Activated naive CD8-positive, alpha-beta T cell treated with anti-CD3 and anti-CD28 coated beads for 36 hours (primary cell): Measurements from ENCODE around the gene PCBP4. TPM values are rescaled to one million over a fixed set of nuclear protein-coding genes. Genes with fewer than 3 reads are reported as not detected.
A peak's percentile ranks its signal among the peaks of the same experiment; 100 is the strongest.

Experiments used
- DNase-seq: peaks from one replicate; pipeline ENCODE4 v3.0.0; 2021
- H3K27ac Mint-ChIP-seq: one replicate; pipeline ENCODE4 v1.8.0; 2022; ENCODE audit warnings: mild to moderate bottlenecking, moderate library complexity, mixed read lengths
- H3K27me3 Mint-ChIP-seq: one replicate; pipeline ENCODE4 v1.8.0; 2022; ENCODE audit warnings: mild to moderate bottlenecking, mixed read lengths
- H3K36me3 Mint-ChIP-seq: one replicate; pipeline ENCODE4 v1.8.0; 2021; ENCODE audit warnings: mild to moderate bottlenecking, mixed read lengths
- H3K4me1 Mint-ChIP-seq: one replicate; pipeline ENCODE4 v1.8.0; 2021; ENCODE audit warnings: mixed read lengths
- H3K4me3 Mint-ChIP-seq: one replicate; pipeline ENCODE4 v1.8.0; 2022; ENCODE audit warnings: mild to moderate bottlenecking, moderate library complexity, mixed read lengths
- H3K9me3 Mint-ChIP-seq: one replicate; pipeline ENCODE4 v1.8.0; 2022; ENCODE audit warnings: mixed read lengths
- total RNA-seq, 2 experiments: library from RNA; stranded (reverse); gene quantifications; one replicate each; pipeline ENCODE4 v1.2.3, GENCODE V29; 2021

Gene PCBP4
- total RNA-seq, 2 experiments from 2014 or later = 4.5 to 5.6 TPM

DNA sequence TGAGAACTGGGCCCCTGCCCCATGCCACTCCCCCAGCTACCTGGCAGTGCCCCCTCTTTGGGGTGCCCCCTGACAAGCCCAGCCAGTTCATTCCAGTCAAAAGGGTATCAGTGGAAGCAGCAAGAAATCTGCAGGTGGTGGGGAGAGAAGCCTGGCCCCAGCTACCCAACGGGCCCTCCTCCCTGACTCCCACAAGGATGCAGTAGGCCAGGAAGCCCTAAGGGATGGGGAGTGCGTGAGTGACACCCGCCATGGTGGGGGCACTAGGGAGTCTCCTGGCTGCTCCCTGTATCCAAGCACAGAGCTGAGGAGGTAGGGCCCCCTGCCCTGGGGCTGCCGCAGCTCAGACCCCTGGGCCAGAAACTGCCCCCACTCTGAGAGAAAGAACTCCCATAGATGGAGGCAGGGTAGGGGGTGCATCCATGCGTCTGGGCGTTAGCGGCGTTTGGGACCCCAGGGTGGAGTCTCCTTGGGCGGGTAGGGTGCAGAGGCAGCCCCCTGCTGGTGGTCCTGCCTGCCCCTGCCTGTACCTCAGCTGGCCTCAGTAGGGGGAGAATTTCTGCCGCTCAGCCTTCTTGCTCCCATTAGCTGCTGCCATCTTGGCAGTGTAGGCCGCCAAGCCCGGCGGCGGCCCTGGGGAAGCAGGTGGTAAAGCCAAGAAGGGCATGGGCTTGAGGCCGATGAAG lies 9.6 kb downstream of the PCBP4 start:
- Mint-ChIP-seq H3K36me3 (no peaks in the 10 kb centered on the region), H3K4me3 (no peak overlapping the region), H3K4me1 (no peaks in the 10 kb centered on the region), H3K27me3 (peaks cover 33% of the 10 kb centered on the region), H3K9me3 (no peaks in the 10 kb centered on the region), H3K27ac (no peak overlapping the region)
- DNase-seq = no peak

DNA sequence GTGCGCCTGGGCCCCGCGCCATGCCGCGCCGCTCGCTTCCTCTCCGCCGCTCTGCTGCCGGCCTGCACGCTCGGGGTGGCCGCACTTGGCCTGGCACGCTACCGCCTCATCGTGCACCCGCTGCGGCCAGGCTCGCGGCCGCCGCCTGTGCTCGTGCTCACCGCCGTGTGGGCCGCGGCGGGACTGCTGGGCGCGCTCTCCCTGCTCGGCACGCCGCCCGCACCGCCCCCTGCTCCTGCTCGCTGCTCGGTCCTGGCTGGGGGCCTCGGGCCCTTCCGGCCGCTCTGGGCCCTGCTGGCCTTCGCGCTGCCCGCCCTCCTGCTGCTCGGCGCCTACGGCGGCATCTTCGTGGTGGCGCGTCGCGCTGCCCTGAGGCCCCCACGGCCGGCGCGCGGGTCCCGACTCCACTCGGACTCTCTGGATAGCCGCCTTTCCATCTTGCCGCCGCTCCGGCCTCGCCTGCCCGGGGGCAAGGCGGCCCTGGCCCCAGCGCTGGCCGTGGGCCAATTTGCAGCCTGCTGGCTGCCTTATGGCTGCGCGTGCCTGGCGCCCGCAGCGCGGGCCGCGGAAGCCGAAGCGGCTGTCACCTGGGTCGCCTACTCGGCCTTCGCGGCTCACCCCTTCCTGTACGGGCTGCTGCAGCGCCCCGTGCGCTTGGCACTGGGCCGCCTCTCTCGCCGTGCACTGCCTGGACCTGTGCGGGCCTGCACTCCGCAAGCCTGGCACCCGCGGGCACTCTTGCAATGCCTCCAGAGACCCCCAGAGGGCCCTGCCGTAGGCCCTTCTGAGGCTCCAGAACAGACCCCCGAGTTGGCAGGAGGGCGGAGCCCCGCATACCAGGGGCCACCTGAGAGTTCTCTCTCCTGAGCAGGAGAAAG lies 11.1 kb downstream of the PCBP4 start:
- Mint-ChIP-seq H3K36me3 (no peaks in the 10 kb centered on the region), H3K27me3 (peaks cover 33% of the 10 kb centered on the region), H3K27ac (no peak overlapping the region), H3K9me3 (no peaks in the 10 kb centered on the region), H3K4me1 (no peaks in the 10 kb centered on the region), H3K4me3 (peak overlapping the region; percentile 33)
- DNase-seq = peak; percentile 48

DNA sequence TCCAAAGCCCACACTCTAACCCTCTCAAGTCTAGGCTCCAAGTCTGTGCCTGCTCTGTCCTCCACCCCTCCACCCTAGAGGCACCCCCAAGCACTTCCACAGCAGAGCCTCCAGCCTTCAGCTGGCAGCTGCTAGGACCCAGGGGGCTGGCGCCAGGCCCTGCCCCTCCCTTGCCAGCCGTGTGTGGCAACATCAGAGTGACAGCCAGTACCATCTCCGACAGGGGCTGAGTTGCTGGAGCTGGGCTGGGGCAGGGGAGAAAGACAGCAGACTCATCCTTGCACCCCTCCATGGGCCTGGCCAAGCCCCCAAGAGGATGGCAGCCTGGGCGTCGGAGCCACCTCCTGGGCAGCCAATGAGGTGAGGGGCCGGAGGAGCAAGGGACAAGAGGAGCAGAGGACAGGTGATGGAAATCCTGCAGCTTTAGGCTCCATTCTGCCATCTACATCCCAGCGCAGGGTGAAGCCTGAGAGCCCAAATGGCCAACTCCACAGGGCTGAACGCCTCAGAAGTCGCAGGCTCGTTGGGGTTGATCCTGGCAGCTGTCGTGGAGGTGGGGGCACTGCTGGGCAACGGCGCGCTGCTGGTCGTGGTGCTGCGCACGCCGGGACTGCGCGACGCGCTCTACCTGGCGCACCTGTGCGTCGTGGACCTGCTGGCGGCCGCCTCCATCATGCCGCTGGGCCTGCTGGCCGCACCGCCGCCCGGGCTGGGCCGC lies 11.9 kb downstream of the PCBP4 start, which contains the start of gene GPR62:
TSS of gene GPR62 (plus strand) at position 207 of the 718 bp plus-strand sequence. CDS start at position 479, 272 bp downstream.
- Mint-ChIP-seq H3K27ac (no peak within 1 kb of the TSS), H3K4me3 (no peak within 1 kb of the TSS), H3K9me3 (no peaks in the 10 kb centered on the region), H3K36me3 (no peaks in the 10 kb centered on the region), H3K27me3 (peaks cover 33% of the 10 kb centered on the region), H3K4me1 (no peaks in the 10 kb centered on the region)
- no peak for DNase-seq

DNA sequence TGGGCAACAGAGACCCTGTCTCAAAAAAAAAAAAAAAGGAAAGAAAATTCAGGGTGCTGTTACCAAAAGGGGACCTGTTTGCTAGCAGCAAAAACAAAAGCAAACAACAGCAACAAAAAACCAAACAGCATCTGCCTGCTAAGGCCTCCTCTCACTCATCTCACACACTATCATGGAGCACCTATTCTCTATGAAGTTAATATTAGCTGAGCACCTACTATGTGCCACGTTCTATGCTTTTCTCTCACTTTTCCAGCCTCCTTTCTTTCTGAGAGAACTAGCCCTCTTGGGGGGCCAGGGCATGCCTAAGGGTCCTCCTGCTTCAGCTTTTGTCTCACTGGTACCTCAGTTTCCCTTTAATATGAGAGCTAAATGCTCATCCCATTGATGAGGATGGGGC lies 12.5 kb downstream of the PCBP4 start:
- no peak for DNase-seq
- Mint-ChIP-seq H3K36me3 (no peaks in the 10 kb centered on the region), H3K9me3 (no peaks in the 10 kb centered on the region), H3K4me3 (no peak overlapping the region), H3K27me3 (peaks cover 33% of the 10 kb centered on the region), H3K27ac (no peak overlapping the region), H3K4me1 (no peaks in the 10 kb centered on the region)

DNA sequence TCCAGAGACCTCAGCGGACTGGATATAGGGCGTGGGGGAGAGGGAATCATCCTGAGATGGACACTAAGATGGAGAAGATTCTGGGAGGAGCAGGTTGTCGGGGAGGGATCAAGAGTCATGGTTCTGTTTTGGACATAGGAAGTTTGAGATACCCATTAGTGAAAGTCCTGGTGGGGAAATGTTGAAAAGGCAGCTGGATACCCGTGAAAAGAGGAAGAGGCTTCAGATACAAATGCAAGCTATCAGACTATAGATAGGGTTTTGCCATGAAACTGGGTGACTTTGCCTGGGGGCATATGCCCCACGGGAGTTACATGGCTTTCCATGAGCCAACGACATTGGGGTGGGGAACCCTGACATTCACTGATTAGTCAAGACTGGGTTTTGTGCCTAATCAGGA lies 13.1 kb downstream of the PCBP4 start:
- no peak for DNase-seq
- H3K27ac Mint-ChIP-seq = no peak overlapping the region
- H3K27me3 Mint-ChIP-seq = peaks cover 33% of the 10 kb centered on the region
- H3K36me3 Mint-ChIP-seq = no peaks in the 10 kb centered on the region
- H3K4me1 Mint-ChIP-seq = no peaks in the 10 kb centered on the region
- no peaks in the 10 kb centered on the region for H3K9me3 Mint-ChIP-seq
- no peak overlapping the region for H3K4me3 Mint-ChIP-seq

DNA sequence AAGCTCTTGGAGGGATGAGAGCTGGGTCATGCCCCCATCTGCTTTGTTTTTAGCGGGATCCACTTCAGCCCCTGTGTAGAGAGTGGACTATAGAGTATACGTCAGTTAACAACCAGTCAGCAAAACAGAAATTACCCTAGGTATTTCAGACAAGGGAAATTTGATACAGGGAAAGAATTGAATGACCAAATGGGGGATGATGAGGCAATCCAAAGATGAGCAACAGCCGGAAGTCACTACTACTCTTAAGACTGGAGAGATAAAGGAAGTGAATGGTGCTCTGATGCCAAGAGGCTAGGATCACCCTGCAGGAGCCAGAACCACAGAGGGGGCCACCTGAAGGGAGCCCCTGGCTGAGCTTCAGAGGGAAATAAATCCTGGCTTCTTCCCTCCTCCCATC lies 13.8 kb downstream of the PCBP4 start:
- Mint-ChIP-seq H3K9me3 (no peaks in the 10 kb centered on the region), H3K27me3 (peaks cover 33% of the 10 kb centered on the region), H3K4me1 (no peaks in the 10 kb centered on the region), H3K4me3 (no peak overlapping the region), H3K36me3 (no peaks in the 10 kb centered on the region), H3K27ac (no peak overlapping the region)
- no peak for DNase-seq

DNA sequence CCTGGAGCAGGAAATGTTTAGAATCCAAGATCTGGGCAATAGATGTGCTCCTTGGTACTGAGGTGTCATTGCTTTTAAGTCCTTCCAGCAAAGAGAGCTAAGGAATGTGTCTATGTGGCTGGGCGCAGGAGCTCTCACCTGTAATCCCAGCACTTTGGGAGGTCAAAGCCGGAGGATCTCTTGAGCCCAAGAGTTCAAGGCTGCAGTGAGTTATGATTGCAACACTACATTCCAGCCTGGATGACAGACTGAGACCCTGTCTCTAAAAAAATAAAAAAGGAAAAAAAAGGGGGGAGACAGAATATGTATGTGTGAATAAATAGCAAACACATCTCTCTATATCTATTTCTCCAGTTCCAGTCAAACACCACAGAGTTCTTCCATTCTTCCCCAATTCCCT lies 16.4 kb downstream of the PCBP4 start:
- Mint-ChIP-seq H3K27ac (no peak overlapping the region), H3K27me3 (peaks cover 27% of the 10 kb centered on the region), H3K9me3 (no peaks in the 10 kb centered on the region), H3K36me3 (no peaks in the 10 kb centered on the region), H3K4me1 (no peaks in the 10 kb centered on the region), H3K4me3 (no peak overlapping the region)
- no peak for DNase-seq

DNA sequence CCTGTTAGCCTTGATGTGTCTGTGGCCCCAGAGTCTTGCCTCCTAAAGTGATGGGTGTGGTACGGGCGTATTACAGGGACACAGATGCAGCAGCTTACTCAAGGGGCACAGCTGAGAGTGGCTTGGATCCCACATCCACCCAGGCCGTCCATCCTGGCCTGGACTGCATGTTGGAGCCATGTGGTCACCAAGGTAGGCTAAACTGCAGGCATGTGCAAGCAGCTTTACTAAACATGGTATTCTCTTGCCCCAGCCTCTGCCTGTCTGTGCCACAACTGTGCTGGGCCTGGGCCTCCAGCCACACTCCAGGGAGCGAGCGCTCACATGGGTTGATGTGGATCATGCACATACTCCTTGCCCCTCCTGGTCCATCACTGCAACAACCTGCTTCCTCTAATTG lies 18.1 kb downstream of the PCBP4 start:
- Mint-ChIP-seq H3K36me3 (no peaks in the 10 kb centered on the region), H3K27ac (no peak overlapping the region), H3K9me3 (no peaks in the 10 kb centered on the region), H3K4me1 (no peaks in the 10 kb centered on the region), H3K27me3 (peaks cover 13% of the 10 kb centered on the region), H3K4me3 (no peak overlapping the region)
- DNase-seq = no peak

DNA sequence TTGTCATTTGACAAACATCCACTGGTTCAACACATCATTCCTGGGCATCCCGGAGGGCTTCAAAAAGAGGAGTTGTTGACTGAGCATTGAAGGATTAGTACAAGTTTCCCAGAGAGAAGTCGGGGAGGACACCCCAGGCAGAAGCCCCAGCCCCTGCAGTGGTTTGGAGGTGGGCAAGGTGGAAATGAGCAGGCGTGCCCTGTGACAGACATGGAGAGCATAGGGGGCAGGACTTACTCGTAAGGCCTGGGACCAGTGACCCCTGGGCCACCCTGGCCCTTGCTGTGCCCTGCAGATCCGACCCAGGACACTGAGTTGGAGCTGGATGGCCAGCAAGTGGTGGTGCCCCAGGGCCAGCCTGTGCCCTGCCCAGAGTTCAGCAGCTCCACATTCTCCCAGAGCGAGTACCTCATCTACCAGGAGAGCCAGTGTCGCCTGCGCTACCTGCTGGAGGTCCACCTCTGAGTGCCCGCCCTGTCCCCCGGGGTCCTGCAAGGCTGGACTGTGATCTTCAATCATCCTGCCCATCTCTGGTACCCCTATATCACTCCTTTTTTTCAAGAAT lies 19.2 kb downstream of the PCBP4 start:
- Mint-ChIP-seq H3K36me3 (no peaks in the 10 kb centered on the region), H3K27me3 (peaks cover 3% of the 10 kb centered on the region), H3K4me1 (peaks cover under 1% of the 10 kb centered on the region), H3K27ac (no peak overlapping the region), H3K9me3 (no peaks in the 10 kb centered on the region), H3K4me3 (no peak overlapping the region)
- DNase-seq = no peak

DNA sequence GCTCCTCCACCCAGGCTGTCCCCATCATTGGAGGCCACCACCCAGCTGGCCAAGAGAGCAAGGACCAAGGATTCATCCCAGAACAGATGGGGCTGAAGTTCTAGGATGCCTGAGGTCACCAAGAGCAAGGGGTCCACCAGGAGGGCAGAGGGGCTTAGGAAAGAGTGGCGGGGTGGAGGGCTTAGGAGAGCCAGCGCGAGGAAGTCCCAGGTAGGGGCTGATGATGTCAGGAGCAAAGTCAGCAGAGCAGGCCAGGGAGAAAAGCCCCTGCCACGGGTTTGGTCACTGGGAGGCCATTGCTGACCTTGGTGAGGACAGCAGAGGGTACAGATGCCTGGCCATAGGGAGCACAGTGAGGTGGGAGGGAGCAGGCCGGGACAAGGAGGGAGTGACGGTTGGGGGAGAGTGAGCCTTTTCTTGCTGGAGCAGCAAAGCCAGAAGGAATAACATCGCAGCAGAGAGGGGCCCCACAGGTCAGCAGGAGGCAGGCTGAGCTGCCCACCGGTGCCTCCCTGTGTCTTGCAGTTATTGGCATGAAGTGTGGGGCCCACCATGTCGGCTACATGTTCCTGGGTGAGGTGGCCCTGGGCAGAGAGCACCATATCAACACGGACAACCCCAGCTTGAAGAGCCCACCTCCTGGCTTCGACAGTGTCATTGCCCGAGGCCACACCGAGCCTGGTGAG lies 19.9 kb downstream of the PCBP4 start:
- Mint-ChIP-seq H3K36me3 (peaks cover 2% of the 10 kb centered on the region), H3K4me1 (peaks cover 3% of the 10 kb centered on the region), H3K9me3 (no peaks in the 10 kb centered on the region), H3K27me3 (no peaks in the 10 kb centered on the region), H3K4me3 (no peak overlapping the region), H3K27ac (no peak overlapping the region)
- no peak for DNase-seq

DNA sequence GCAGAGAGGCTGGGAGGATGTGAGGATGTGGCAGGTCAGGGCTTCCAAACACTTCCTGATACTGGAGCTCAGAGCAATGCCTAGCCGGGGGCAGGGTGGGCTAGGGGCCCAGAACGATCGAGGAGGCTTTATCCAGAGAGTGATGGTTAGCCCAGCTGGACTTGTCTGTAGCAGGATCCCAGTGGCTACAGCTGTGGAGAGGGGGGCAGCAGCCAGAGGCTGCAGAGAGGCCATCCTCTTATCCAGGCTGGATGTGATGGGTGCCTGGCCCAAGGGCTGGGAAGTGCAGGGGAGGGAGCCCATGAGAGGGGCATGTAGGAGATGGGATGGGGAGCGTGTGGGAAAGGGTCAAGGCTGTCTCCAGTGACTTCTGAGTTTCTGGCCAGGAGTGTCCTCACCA lies 20.5 kb downstream of the PCBP4 start:
- Mint-ChIP-seq H3K4me3 (no peak overlapping the region), H3K27ac (no peak overlapping the region), H3K27me3 (no peaks in the 10 kb centered on the region), H3K36me3 (peaks cover 2% of the 10 kb centered on the region), H3K9me3 (no peaks in the 10 kb centered on the region), H3K4me1 (peaks cover 3% of the 10 kb centered on the region)
- DNase-seq = no peak

DNA sequence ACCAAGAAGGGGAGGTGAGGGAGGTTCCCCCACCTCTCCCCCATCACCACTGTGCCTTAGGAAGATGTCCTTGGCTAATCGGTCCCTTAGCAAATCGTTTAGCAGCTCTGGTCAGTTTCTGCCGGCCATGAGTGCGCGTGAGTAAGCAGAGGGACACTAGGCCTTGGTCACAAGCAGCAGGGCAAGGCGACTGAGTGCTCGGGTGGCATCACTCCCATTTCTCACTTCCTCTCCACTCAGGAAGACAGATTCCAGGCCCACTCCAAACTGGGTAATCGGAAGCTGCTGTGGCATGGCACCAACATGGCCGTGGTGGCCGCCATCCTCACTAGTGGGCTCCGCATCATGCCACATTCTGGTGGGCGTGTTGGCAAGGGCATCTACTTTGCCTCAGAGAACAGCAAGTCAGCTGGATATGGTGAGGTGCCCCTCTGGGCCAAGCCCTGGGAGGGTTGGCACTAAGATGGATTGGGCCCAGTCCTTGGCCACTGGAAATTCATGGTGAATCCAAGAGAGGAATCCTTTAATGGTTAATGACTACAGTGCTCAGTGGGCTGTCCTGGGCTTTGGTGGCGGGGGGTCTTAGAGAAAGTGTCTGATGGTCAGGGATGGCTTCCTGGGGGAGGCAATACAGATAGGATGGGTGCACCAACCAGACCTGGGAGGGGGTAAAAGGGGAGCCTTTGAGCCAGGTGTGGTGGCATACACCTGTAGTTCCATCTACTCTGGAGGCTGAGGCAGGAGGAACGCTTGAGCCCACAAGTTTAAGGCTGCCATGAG lies 21.1 kb downstream of the PCBP4 start:
- Mint-ChIP-seq H3K9me3 (no peaks in the 10 kb centered on the region), H3K27ac (no peak overlapping the region), H3K4me1 (peaks cover 5% of the 10 kb centered on the region), H3K36me3 (peaks cover 2% of the 10 kb centered on the region), H3K4me3 (no peak overlapping the region), H3K27me3 (no peaks in the 10 kb centered on the region)
- DNase-seq = no peak

DNA sequence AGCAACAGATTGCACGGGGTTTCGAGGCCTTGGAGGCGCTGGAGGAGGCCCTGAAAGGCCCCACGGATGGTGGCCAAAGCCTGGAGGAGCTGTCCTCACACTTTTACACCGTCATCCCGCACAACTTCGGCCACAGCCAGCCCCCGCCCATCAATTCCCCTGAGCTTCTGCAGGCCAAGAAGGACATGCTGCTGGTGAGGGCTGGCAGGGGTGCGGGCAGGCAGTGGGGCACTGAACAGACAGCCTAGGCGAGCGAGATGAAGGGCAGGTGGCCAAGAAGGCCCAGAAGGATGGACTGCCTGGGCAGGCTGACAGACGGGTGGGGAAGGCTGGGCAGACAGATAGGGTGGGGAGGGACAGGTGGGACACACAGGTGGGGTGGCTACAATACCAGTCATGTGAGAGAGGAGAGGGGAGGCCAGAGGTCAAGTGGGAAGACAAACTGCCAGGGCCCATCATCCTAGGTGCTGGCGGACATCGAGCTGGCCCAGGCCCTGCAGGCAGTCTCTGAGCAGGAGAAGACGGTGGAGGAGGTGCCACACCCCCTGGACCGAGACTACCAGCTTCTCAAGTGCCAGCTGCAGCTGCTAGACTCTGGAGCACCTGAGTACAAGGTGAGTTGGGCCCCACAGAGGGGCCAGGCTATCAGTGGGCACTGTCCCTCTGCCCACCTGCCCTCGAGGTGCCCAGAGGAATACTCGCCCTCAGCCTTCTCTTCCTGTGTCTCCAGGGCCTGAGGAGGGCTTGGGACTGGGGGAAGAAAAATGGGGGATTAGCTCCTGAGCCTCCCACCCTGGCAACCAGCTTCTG lies 22.0 kb downstream of the PCBP4 start:
- no peak overlapping the region for H3K4me3 Mint-ChIP-seq
- no peaks in the 10 kb centered on the region for H3K27me3 Mint-ChIP-seq
- H3K4me1 Mint-ChIP-seq = peaks cover 14% of the 10 kb centered on the region
- DNase-seq = no peak
- no peak overlapping the region for H3K27ac Mint-ChIP-seq
- no peaks in the 10 kb centered on the region for H3K9me3 Mint-ChIP-seq
- peaks cover 10% of the 10 kb centered on the region for H3K36me3 Mint-ChIP-seq
